HG02885 (cell line): ENCODE data around the gene TNFRSF1A.

ENCODE experiments used
- ATAC-seq: cut with Tn5 transposase; IDR thresholded peaks from one replicate; pipeline ENCODE4 v1.9.1; 2021; ENCODE audit warnings: mild to moderate bottlenecking; ENCODE audit not compliant: unreplicated experiment, poor library complexity

TNFRSF1A gene

DNA sequence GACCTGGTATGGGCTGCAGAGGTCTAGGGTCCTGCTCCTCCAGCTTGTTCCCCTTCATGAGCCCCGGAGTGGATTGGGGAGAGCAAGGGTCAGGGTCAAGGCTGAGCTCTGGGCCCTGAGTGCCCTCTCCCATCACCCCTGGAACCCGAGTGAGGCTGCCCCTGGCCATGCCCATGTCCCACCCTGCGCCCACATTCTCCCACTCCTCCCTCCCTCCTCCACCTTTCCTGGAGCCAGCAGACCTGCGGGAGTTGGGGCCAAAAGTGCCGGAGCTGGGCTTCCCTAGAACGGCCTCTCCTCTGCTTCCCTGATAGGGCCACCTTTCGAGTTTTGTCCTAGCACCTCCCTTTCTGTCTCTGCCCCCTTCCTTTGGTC is 32.9 kb upstream of the TNFRSF1A start:
- no peak for ATAC-seq

DNA sequence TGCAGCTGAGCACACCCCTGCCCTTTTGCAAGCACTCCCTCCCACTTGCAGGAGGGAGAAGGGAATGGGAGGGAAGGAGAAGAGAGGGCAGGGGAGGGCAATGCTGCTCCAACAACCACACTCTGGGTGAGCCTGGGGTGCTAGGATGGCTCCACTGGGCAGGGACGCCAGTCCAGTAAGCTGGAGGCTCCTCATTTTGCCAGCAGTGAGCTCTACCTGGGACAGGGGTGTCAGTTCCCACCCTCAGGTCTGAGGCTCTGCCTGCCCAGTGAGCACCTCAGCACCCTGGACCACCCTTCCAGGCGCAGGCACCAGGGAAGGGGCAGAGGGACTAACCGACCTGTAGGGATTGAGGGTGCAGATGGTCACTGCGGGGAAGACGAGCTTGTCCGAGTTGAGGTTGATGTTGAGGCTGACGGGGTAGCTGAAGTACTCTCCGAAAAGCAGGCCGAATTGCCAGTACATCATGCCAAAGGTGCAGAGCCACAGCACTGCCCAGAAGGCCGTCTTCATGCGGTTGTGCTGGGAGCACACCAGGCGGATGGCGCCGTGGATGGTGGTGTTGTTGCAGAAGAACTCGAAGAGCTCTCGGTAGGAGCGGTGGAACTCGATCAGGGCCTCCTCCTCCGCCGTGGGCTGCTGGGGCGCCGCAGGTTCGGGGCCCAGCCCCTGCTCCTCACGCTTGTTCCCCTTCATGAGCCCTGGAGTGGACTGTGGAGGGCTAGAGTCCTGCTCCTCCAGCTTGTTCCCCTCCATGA is 32.3 kb upstream of the TNFRSF1A start:
- ATAC-seq = no peak

DNA sequence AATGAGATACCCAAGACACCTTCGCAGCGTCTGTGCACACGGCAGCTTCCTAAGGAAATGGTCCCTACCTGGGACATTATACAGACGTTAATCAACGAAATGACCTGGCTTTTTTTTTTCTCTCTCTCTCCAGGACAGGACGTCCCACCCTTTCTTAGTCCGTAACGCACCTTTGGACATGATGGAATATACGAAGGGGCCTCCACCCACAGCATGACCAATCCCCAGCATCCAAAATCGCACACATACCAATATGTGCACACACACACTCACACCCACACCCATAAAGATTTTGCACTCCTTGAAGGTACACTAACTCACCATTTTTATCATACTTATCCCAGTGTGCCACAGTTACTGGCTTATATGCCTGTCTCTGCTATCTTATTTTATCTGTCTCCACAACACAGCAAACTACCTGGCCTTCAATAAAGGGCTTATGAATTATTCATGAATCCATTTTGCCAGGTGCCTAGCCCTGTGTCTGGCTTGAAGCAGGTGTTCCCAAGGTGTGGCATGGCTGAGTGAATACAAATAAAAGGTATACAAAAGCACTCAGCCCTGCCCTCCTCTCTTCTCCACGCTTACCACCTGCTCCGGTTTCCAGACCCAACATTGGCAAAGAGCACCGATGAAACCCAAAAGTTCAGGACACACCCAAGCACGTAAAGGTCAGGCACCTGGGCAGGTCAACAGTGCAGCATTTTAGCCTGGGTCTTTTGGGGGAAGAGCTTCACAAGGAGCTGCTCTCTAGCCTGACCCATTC is 31.3 kb upstream of the TNFRSF1A start:
- no peak for ATAC-seq

DNA sequence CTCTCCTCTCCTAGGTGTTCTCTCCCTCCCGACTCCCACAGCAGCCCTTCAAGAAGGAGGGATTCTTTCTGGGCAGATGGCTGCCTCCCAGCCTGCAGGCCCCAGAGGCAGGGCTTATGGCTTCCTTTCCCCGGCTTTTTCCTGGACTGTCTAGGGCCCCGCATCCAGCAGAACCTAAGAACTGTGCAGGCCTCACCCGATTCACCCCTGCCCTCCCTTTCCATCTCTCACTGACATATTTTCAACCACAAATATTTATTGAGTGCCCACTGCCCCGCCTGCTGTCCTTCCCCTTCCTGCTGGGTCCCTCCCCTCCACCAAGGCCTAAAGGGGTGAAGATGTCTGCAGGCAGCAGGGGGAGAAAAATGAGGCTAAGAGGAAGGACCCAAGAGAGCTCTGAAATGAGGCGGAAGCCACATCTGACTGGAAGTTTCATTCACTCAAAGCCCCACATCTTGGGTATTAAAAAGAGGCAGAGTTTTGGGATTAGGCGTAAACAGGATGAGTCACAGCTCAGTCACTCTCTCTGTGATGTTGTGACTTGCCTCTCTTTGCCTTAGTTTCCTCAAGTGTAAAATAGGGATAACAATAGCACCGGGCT is 30.6 kb upstream of the TNFRSF1A start:
- no peak for ATAC-seq

DNA sequence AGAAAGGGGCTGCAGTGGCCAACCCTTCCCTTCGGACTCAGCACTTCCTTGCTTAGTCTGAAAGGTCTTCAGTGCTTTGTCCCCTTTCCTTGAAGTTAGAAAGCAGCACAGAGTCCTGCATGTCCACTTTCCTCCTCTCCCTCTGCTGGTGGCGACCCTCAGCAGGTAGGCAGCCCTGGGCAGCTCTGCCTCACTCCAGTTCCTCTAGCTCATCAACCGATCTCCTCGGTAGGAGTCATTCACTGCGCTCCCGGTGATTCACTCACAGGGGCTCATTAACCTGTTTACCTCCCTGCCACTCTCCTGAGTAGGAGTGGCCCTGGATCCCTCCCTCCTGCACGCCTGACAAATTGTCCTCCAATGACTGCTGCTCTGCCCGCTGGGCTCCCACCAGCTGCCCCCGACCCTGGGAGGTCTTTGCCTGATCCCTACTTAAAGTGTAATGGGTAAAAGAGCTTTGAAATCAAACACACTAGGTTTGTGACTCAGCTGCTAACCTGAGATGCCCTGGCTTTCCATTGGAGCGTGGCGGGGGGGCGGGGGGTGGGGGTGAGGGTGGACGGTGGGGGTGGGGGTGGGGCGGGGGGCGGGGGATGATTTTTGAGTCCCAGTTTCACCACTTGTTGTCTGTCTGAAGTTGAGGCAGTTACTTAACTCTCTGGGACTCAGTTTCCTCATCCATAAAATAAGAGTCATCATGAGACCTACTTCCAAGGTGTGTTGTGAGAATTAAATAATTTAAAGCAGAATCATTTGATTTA is 29.3 kb upstream of the TNFRSF1A start:
- no peak for ATAC-seq

DNA sequence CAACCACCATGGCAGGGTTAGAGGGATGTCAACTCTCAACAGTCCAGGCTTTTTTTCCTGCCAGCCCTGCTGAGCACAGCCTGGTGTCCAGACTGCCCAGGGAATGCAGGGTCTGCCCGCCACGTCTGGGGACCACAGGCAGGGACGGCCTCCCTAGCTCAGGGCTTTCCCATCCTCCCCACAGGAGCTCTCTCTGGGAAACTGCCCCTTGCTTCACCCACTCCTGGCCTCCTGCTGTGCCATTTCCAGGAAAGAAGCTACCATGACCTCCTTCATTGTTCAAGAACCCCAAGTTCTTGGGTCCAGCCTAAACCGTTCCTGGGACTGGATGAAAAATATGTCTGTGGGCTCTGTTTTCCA is 28.7 kb upstream of the TNFRSF1A start:
- no peak for ATAC-seq

DNA sequence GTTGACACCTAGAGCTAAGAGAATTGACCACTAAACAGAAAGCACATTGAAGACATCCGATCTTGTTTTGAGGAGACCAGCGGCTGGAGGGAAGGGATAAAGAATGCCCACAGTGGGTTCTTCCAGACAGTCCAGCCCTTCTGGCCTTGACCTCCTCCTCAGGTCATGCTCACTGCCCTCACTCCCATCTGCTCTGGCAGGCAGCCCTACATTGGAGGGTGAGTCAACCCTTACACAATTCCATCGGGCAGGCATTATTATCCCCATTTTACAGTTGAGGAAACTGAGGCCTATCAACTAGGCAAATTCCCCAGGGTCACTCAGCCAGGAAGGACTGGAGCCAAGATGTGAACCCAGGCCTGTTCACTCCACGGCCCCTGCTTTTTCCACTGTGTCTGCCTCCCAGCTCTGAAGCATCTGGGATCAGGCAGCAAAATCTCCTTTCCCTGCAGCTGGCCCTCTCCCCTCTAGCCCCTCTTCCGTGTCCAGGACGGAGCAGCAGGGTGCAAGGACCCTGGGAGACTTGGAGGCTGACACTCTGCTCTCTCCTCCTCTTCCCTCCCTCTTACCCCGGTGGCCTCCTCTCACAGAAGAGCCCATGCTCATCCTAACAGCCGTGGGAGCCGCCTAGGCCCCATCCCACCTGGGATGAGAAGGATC is 28.2 kb upstream of the TNFRSF1A start:
- ATAC-seq = no peak

DNA sequence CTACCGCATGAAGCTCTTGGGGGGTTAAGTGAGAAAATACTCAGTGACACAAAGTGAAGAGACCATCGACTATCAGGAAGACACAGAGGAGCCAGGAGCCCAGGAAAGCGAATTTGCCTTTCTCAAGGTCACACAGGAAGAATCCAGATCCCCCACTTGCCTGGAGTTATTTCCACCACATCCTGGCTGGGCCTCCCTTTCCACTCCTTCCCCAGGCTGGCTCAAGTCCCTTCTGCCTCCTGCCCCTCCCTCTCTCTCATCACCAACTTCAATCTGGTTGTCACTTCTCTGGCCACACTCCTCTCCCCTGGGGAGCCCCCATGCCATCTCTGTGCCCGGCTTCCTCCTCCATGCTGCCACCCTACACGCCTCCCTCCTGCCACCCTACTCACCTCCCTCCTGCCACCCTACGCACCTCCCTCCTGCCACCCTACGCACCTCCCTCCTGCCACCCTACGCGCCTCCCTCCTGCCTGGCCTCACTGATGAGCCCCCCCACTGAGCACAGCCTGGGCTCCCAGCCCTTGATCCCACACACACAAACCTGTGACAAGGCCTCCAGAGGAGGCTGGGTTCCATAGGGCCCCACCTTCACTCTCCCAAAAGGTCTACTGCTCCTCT is 27.1 kb upstream of the TNFRSF1A start:
- no peak for ATAC-seq

DNA sequence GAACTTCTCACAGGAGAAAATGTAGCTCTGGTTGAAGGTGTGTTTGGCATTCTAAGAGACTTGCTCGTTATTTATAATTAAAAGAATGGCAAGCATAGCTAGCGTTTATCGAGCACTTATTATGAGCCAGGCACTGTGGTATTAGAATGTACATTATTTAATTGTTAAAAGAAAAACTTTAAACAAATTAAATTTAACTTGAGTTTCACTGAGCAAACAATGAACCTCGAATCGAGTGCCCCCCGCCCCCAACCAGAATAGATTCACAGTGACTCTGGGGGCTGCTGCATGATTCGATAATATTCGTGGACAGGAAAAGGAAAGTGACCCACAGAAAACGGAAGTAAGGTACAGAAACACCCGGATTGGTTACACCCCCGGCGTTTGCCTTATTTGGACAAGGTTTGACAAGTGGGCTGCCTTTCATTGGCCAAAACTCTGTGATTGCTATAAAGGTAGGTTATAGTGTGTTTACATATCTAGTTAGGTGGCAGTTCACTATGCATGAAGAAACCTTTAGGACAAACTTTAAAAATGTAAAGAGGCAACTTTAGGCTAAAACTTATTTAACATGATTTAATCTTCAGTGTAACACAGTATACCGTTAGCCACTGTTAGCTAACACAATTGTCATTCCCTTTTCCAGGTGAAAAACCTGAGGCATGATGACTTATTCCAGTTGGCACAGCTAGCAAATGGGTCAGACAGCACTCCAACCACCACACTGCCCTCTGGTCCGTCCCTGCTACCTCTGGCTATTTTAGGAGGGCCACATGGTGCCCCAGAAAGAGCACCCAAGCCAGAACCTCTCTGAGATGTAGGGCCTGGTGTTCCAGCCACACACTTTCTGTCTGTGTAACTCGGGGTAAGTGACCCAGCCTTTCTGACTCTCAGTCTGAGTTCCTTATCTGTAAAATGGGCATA is 26.4 kb upstream of the TNFRSF1A start:
- no peak for ATAC-seq

DNA sequence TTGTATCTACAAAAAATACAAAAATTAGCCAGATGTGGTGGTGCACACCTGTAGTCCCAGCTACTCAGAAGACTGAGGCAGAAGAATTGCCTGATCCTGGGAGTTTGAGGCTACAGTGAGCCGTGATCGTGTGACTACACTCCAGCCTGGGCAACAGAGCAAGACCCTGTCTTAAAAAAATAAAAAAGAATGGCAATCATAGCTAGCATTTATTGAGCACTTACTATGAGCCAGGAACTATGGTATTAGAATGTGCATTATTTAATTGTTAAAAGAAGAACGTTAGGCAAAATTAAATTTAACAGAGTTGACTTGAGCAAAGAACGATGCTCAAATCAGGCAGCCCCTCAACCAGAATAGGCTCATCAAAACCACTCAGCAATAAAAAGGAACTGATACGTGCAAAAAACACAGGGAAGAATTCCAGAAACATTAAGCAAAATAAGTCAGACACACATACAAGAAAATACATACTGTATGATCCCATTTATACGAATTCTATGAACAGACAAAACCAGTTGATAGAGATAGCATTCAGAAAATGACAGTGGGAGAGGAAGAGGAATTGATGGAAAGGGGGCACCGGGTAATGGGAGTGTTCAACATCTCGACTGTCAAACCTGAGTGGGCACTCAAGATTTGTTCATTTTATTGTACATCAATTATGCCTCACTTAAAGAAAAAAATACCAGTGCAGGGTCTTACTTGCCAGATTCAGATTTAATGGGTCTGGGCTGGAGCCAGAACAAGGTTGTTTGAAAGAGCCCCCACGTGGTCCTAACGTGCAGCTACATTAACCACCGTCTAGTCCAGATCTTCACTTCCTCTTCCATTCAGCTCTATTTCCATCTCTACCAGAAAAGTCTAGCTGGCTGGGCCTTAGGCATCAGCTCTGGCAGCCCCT is 25.4 kb upstream of the TNFRSF1A start:
- ATAC-seq = no peak

DNA sequence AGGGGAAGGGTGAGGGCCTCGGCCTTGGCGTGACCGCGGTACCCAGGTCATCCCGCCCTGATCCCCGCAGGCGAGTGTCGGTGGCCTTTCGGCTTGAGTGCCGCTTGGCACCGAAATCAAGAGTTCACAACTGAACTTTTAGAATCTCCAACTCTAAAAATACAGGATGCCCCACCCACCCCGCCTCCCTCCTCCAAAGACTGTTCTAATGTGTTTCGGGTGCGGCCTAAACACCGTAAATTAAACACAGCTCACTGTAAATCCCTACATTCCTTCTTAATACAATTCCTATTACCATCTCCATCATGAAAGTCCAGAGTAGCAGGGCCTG is 22.1 kb upstream of the TNFRSF1A start:
- ATAC-seq = no peak

DNA sequence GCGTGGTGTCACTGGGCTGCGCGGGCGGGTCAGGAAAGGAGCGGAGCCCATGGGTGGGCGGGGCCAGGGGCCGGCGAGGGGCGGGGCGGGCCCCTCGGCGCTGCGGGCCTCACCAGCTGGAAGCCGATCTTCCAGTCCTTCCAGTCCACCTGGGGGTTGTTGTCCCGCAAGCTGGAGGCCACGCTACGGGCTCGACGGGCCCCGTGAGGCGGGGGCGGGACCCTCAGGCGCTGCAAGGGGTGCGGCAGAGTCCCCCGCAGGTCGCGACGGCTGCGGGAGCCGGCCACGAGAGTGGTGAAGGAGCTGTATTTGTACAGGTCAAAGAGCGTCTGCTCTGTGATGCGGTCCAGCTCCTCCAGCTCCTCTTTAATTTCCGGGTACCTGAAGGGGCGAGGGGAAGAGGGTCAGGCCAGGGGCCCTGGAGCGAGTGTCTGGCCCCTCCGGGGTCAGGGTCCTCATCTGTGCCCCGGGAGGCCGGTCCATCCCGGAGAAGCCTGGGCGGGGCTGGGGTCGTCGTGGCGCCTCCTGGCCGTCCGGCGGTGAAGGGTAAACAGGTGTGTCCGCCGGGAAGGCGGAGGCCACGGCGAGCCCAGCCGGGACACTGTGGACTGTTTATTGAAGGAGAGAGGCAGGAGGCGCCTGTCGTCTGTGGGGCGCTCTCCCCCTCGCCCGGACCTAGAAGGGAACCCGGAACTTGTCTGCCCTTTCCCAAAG is 21.6 kb upstream of the TNFRSF1A start:
- ATAC-seq = no peak

DNA sequence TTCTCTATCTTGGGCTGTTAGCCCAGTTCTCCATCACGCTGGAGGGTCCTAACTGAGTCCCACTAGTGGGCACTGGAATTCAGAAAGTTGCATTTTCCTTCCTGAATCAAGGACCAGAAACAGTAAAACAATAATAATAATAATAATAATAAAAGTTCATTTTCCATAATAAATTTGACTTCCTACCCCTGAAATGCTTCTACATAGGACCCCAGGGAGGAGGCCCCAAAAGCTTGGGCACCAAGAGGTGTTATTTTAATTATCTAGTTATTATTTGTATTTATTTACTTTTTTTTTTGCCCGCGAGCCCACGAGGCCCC is 21.1 kb upstream of the TNFRSF1A start:
- no peak for ATAC-seq

DNA sequence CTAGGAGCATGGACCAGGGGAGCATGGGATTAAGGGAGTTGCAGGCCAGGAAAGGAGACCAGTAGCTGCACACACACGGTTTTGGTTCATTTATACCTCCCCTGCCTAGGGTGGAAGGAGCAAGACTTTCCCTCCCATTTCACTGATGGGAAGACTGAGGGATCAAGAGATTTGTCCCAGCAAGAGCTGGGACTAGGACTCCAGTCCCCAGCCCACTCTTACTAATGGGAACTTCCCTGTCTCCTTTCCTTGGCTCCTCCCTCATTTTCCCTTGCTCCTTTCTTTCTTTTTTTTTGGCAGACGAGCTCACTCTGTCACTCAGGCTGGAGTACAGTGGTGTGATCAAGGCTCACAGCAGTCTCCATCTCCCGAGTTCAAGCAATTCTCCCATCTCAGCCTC is 20.5 kb upstream of the TNFRSF1A start:
- no peak for ATAC-seq

DNA sequence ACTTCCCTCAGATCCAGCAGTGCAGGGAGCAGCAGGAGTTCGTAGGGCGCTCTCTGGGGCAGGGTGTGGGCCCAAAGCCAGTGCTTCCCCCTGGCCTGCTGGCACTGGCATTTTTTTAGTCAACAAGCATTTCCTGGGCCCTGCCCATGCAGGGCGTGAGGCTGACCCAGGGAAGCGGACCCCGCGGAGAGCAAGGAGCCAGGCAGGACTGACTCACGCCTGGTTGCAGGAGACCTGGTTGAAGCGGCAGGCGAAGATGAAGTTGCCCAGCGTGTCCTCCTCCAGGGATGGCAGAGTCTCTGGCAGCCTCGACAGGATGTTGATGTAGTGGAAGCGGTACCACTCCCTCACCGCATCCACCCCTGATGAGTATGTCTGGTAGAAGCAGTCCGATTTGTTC is 20.0 kb upstream of the TNFRSF1A start:
- no peak for ATAC-seq

DNA sequence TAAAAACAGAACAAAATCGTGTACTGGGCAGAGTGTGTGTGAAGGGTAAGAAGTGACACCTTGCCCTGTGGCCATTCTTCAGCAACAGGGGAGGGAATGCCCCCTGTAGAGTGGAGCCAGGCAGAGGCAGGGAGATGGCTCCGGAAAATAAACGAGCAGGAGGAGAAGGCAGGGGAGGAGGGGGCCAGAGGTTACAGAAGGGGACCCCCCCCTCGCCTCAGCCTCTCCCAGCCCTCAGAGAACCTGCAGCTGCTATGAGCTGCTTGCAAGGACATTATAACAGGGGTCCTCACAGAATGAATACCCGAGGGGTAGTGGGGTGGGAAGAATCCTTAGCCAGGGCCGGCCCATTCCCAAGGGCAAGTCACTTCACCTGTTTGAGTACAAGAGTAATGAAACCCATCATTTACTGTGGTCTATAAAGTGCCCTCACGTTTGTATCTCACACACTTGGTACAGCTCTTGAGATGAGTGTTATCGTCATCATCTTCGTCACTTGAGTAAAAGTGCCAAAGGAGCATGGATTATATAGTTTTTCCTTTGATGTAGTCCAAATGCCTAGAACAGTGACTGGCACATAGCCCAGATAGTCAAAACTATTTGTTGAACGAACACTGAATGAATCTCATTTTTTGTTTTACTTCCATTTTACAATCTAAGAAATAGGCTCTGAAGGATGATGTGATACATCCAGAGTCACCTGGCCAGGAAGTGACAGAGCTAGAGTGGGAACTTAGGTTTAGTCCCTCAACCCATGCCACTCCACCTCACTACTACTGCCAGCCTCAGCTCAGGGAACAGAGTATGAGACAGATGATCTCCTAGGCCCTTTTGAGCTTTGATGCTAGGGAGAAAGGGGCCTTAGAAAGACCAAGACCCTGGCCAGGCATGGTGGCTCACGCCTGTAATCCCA is 19.0 kb upstream of the TNFRSF1A start:
- ATAC-seq = no peak
